ENCODE data around the gene RBBP4.

The RBBP4 gene

GRCh38 chr1:32727876-32728275 lies 76.9 kb downstream of the RBBP4 start:
- DNase-seq = no peak

DNA sequence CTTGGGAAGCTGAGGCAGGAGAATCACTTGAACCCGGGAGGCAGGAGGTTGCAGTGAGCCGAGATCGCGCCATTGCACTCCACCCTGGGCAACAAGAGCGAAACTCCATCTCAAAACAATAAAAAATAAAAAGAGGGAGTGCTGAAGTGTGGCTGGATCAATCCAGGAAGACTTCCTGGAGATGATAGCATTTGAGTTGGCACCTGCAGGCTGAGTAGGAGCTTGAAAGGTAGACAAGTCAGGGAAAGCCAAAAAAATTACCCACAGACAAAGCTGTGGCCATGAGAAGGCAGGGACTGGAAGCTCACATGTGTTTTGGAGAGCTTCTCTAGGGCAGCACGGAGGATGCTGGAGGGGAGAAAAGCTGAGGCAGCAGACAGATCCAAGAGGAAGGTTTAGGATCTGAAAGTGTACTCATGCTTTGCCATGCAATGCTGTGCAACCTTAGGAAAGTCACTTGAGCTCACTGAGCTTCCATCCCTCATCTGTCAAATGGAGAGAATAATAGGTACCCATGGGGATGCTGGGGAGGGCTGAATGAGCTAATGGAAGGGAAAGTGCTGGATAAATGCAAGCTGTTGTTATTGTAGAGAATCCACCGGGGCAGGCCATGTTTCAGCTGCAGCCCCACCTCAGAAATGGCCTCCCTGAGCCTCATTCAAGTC lies 77.5 kb downstream of the RBBP4 start:
- no peak for DNase-seq

GRCh38 chr1:32729254-32730046 lies 78.4 kb downstream of the RBBP4 start:
- DNase-seq = no peak

GRCh38 chr1:32733582-32734321 lies 82.7 kb downstream of the RBBP4 start:
- no peak for DNase-seq

Data from hematopoietic multipotent progenitor cell treated with erythropoietin and hydrocortisone succinate and interleukin-3 and kit ligand, for 8 days (in vitro differentiated cells).